GM18951 (cell line): ENCODE measurements around the gene CSMD2.

Source experiments
- POLR2A ChIP-seq: IDR thresholded peaks from 4 replicates; pipeline ENCODE4 v1.6.1; 2011; ENCODE audit warnings: mild to moderate bottlenecking; ENCODE audit not compliant: insufficient read length, insufficient read depth; ENCODE audit errors: extremely low read depth
- in situ Hi-C: fragments of 300-500 bp; cut with MboI; formaldehyde crosslinking; loops from one replicate; pipeline ENCODE4 v1.12.0; 2022; ENCODE audit warnings: low sequenced_read_pairs, mixed read lengths, inconsistent platforms; ENCODE audit not compliant: unreplicated experiment

The CSMD2 gene

DNA sequence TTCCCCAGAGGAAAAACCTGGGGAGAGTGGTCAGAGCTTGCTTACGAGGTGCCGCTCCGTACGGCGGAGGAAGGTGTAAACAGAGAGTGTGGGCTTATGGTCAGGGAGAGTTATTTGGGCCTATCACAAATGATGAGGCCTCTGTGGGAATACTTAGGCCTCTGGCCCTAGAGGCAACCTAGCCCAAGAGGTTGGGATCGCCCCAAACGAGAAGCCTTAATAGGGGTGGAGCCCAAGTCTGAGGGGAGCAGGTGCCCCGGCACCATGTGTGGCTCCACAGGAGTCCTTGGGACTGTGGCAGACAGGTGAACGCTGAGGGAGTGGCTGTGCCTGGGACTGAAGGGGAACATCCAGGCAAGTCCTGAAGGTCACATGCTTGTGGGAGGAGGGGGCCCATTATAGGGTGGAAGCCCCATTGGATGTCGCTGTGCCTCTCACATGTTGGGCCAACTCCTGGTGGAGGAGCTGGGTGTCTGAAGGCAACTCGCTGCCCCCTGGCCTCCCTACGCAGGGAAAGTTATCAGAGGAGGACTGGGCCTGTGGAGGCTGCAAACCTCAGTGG, 557.5 kb downstream of the CSMD2 start:
- TF ChIP-seq POLR2A: no peak
- in situ Hi-C loops: no loop called here

DNA sequence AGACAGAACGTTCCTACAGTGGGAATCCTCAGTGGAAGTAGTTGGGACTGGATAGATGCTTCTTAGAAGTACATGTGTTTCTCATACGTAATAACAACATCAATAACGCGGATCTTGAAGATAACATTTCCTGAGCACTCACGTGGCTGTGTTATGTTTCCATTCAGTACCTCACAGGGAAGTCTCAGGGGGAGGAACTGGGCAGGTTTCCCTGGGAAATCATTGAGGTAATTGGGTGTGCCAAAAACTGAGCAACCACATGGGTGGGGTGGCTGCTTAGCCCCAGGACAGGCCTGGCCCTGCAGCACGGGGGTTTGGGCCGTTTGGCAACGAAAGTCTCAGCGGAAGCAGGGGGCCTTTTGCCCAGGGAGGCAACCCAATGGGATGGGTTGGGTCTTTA, 558.8 kb downstream of the CSMD2 start:
- in situ Hi-C loops: no loop called here
- TF ChIP-seq POLR2A: no peak

DNA sequence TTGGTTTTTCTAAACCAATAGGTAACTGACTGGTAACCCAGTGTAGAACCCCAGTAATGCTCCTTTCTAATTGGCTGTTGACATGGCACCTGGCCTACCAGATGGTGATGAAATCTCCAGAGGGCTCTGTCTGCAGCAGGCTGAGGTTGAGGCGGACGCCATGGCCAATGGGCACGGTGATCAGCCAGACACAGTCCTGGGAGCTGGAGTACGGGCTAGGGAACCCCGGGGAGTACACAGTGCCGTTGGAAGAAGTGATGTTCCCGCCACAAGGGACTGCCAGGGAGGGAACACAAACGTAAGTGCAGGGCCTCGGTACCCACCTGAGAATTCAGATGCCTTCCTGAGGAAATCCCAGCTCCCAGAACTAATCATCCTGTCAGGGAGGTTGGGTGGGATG, 562.8 kb downstream of the CSMD2 start:
- no peak for TF ChIP-seq POLR2A
- in situ Hi-C loops: no loop called here

DNA sequence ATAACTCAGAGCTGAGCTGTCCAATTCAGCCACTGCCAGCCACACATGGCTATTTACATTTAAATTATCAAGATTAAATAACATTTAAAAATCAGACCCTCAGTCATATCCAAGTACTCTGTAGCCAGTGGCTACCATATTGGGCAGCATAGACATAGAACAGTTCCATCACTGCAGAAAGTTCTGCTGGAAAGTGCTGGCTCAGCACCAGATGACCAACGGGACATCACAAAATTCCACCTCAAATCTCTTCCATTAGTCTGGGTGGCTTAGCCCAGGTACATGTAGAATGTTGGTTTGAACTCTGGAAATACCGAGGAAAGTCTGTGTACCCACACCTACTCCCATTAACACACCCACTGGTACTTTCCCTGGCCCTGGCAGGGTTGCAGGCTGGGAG, 563.3 kb downstream of the CSMD2 start:
- in situ Hi-C loops: no loop called here

DNA sequence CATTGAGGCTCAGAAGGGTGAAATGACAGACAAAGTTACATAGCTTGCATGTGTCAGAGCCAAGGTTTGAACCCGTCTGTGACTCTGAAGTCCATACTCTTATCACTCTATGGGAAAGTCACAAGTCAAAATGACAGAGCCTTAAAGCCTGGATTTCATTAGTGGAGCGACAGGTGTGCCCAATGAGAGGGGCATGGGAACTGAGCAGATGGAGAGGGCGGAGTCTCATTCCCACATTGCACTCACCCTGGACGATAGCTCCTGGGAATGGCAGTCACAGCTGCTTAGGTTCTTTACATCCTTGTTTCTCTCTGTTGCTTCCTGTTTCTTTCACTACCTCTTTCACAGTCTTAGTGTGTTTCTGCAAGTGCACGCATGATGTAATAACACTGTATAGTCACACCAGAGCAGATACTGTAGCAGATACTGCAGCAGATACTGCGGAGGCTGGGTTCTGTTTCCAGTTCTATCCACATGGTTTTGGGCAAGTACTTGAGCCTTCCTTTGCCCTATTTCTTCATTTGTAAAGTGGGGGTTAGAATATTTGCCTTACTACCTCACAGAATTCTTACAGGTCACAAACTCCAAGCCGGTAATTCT, 565.4 kb downstream of the CSMD2 start:
- no peak for TF ChIP-seq POLR2A
- in situ Hi-C loops: no loop called here

More for the DNA sequence above, 563.3 kb downstream of the CSMD2 start:
- no peak for TF ChIP-seq POLR2A

DNA sequence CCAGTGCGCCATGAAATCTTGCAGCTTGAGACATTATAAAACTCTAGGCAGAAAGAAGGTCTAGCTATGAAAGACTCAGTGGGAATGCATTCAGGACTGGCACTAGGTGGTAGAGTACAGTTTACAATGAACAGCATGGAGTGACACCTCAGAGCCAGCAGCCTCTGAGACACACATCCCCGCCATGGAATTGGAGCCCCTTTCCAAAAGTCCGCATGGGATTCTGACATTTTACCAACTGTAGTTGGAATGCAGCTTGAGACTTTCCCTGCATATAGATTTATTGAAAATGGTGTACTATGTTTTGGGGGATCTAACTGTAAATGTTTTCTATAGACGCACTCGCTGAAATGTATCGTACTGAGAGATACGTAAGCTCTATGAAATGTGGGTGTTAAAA, 576.3 kb downstream of the CSMD2 start:
- TF ChIP-seq POLR2A: no peak
- in situ Hi-C loops: no loop called here

DNA sequence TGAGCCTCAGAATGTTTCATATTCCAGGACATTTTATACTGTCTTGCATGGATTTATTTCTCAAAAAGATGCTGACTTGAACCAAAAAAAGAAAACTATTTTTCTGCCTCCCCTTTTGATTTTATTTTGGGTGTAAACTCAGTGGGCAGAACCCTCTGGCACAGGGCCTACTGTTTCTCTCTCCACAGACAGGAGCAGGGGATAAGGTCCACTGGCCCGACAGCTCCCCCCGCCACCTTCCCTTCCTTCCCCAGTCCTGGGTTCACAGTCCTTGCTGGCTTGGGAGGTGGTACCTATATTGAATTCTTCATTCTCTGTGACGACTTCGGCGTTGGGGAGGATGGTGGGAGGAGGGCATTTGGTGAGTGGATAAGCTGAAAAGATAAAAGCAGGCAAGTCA, 578.2 kb downstream of the CSMD2 start:
- in situ Hi-C loops: no loop called here
- TF ChIP-seq POLR2A: no peak

DNA sequence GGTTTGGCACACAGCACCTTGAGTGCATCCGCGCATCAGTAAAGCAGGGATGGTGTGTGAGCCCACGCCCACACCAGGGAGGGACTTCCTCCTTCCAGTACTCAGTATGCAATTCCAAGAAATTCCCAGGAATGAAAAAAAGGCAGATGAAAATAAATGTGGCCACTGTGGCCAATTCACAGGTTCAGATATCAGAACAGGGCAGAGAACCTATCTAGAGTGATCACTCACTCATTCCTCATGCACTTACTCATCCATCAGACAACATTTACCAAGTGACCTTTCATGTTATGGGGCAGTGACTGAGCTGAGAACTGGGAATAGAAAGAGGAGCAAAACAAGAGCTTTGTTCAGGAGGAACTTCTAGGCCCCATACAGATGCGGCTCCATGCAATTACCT, 578.9 kb downstream of the CSMD2 start:
- in situ Hi-C loops: no loop called here
- no peak for TF ChIP-seq POLR2A

DNA sequence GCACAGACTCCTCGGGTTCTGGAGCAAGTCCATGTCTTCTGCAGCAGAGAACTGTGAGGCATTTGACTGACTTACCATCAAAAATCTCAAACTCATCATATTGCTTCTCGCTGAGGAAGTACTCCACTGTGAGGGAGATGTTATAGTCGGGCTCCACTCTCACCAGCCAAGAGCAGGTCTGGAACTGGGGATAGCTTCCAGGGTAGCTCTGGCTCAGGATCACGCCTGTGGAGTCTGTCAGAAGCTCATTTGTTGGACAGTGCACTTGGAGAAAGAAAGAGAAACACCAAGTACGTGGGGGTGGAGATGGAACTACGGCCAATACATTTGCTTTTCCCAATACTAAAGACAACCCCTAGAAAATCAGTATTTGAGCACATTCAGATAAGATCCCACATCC, 581.5 kb downstream of the CSMD2 start:
- in situ Hi-C loops: no loop called here

DNA sequence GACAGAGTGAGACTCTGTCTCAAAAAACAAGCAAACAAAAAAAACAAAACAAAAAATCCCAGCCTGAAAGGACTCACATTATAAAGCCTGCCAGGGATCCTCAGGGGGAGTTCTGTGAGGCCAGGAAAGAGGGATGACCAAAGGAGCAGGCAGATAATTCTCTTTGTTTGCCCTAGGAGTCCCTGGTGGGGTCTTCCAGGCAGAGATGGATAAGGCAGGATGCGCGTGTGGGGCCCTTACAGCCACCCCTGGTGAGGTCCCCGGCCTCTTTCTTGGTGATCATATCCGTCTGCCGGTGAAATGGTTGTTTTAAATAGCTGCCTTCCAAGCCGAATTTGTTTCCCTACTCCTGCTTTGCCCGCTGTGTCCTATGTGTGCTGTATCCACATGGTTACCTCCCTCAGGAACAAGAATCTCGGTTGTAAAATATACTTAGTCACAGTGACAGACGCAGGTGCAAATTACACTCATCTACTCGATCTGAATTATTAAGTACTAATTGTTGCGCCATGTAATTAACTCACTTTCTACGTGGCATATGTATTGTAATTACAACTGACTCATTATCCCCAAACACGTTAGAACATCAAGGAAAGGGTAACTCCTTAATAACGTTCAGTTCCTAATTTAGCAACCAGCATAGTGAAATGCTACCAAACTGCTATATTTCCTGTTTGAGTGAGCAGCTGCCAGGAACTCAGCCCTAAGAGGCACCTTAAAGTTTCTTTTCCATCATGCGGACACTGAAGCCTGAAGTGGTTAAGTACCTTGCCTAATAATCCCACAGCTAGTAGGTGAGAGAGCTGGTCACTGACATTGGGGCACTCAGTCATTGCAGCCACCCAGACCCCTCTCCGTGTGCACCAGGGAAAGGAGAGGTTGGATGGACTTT, 586.2 kb downstream of the CSMD2 start:
- in situ Hi-C loops: no loop called here

More for the DNA sequence above, 581.5 kb downstream of the CSMD2 start:
- no peak for TF ChIP-seq POLR2A

DNA sequence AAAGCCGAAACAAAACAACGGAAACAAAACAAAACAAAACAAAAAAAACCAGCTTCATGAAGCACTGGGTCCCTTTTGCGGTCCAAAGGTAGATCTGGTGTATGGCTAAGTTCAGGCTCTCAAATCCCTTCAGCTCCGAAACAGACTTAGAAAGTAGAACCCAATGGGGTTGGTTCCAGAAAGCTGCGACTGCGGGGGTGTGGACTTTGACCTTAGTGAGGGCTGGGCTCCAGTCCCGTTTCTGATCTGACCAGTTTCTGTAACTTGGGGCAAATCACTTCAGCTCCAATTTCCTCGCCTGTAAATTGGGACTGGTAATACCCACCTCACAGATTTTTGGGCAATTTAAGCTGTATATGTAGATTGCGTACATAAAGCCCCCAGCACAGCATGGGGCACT, 587.4 kb downstream of the CSMD2 start:
- no peak for TF ChIP-seq POLR2A
- in situ Hi-C loops: no loop called here

More for the DNA sequence above, 586.2 kb downstream of the CSMD2 start:
- no peak for TF ChIP-seq POLR2A

DNA sequence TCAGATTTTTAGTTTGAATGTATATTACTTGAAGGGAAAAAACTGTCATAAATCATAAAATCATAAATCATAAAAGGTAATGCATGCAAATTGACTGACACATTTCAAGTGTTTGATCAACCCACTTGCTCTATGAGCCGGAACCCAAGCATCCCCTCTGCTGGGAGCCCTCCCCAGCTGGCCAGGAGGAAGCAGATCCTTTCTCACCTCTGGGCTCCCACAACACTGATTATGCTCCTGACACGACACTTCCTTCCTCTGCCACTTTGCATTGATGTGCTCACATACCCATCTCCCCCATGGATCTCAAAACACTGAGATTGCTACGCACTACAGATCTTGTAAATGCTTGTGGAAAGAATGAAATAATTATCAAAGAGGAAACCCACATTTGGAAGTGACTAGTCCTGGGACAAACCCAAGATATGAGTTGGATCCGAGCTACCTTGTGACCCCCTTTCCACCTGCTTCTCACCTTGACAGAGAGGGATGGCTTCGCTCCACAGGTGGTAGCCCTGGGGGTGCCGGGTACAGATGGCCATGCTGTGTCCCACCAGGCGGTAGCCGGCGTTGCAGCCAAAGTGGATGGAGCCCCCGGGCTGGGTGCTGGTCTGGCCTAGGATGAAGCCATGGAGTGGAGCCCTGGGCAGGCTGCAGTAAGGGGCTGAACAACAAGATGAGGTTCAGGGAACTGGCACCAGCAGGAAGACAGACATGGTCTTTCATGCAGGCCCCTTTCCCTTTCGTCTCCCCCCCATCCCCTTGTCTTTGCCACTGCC, 588.0 kb downstream of the CSMD2 start:
- in situ Hi-C loops: no loop called here
- TF ChIP-seq POLR2A: no peak

DNA sequence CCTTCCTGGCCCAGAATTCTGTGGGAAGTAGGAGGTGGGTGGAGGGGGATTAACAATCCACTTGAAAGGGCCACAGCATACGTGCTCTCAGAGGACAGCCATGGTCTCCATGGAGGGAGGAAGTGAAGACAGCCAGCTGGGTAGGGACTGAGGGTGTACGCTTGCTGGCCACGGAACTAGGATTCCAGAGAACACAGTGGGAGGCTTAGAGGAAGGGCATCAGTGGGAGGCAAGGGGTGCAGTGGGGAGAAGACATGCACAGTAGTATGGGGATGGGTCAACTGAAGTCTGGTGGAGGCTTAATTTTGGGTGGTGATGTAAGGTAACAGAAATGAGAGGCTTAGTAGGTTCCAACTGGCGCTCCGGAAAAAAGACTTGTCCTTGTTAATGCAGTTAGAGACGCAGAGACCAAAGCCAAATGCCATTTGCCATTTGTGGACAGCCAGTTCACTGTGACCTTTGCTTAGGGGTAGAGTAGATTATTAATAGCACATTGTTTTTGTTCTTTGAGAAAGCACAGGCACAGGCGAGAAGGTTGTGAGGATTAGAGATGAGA, 589.6 kb downstream of the CSMD2 start:
- no peak for TF ChIP-seq POLR2A
- in situ Hi-C loops: no loop called here
